ENCODE measurements around the gene WHRN. TPM values are rescaled to one million over a fixed set of nuclear protein-coding genes. Genes with fewer than 3 reads are reported as not detected.

Gene WHRN
- total and polyA plus RNA-seq, 9 of the 15 experiments (the other 6 are each of a cell fraction or from before 2014, with no cell fraction given), result 0.31 to 14.1 (median 3.0) TPM

DNA sequence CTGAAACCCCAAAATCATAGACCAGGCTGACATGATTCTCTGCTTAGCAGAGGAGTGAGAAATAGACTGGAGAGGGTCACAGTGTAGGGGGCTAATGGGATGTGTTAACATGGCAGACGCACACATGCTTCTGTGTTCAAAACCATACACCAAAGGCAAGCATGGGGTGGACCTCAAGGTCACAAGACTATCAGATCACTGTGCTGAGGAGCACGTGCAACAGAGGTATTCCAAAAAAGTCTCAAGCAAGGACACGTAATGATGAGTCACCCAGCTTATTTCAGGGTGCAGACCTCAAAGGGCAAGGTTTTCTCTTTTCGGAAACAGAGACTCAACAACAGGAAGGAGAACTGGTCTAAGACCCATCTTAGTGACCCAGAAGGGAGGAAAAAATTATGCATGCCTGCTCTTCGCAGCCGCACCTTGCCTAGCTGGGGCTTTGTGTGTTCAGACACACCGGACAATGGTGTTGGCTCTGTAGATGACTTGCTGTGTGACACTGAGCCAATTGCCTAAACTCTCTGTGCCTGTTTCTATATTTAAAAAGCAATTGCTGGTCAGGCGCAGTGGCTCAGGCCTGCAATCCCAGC, 20.3 kb downstream of the WHRN start (continued):
- TF ChIP-seq FUS (optimal IDR thresholded peaks at IDR 0.05; ENCODE audit: low read depth, low read length) (no peak), ZKSCAN1 (IDR thresholded peaks at IDR 0.05; ENCODE audit: low read depth, low read length) (no peak), ZNF12 (CRISPR knock-in tag; IDR thresholded peaks at IDR 0.05) (no peak), HDGF (IDR thresholded peaks at IDR 0.05) (no peak), BDP1 (IDR thresholded peaks at IDR 0.05; ENCODE audit: insufficient read depth, insufficient read length) (no peak), POLR2B (IDR thresholded peaks at IDR 0.05; ENCODE audit: low read depth, partially characterized antibody) (no peak), ZNF165 (CRISPR knock-in tag; IDR thresholded peaks at IDR 0.05; ENCODE audit: borderline replicate concordance) (no peak), SRF (CRISPR knock-in tag; IDR thresholded peaks at IDR 0.05) (no peak), ZNF3 (CRISPR knock-in tag; IDR thresholded peaks at IDR 0.05) (no peak), HCFC1 (IDR thresholded peaks at IDR 0.05; ENCODE audit: low read depth, low read length) (no peak), CXXC5 (CRISPR knock-in tag; IDR thresholded peaks at IDR 0.05) (peak; percentile 67)
- TF ChIP-seq, protein P1, sequence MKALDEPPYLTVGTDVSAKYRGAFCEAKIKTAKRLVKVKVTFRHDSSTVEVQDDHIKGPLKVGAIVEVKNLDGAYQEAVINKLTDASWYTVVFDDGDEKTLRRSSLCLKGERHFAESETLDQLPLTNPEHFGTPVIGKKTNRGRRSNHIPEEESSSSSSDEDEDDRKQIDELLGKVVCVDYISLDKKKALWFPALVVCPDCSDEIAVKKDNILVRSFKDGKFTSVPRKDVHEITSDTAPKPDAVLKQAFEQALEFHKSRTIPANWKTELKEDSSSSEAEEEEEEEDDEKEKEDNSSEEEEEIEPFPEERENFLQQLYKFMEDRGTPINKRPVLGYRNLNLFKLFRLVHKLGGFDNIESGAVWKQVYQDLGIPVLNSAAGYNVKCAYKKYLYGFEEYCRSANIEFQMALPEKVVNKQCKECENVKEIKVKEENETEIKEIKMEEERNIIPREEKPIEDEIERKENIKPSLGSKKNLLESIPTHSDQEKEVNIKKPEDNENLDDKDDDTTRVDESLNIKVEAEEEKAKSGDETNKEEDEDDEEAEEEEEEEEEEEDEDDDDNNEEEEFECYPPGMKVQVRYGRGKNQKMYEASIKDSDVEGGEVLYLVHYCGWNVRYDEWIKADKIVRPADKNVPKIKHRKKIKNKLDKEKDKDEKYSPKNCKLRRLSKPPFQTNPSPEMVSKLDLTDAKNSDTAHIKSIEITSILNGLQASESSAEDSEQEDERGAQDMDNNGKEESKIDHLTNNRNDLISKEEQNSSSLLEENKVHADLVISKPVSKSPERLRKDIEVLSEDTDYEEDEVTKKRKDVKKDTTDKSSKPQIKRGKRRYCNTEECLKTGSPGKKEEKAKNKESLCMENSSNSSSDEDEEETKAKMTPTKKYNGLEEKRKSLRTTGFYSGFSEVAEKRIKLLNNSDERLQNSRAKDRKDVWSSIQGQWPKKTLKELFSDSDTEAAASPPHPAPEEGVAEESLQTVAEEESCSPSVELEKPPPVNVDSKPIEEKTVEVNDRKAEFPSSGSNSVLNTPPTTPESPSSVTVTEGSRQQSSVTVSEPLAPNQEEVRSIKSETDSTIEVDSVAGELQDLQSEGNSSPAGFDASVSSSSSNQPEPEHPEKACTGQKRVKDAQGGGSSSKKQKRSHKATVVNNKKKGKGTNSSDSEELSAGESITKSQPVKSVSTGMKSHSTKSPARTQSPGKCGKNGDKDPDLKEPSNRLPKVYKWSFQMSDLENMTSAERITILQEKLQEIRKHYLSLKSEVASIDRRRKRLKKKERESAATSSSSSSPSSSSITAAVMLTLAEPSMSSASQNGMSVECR (CRISPR knock-in tag; IDR thresholded peaks at IDR 0.05), result no peak
- TF ChIP-seq, protein P2, sequence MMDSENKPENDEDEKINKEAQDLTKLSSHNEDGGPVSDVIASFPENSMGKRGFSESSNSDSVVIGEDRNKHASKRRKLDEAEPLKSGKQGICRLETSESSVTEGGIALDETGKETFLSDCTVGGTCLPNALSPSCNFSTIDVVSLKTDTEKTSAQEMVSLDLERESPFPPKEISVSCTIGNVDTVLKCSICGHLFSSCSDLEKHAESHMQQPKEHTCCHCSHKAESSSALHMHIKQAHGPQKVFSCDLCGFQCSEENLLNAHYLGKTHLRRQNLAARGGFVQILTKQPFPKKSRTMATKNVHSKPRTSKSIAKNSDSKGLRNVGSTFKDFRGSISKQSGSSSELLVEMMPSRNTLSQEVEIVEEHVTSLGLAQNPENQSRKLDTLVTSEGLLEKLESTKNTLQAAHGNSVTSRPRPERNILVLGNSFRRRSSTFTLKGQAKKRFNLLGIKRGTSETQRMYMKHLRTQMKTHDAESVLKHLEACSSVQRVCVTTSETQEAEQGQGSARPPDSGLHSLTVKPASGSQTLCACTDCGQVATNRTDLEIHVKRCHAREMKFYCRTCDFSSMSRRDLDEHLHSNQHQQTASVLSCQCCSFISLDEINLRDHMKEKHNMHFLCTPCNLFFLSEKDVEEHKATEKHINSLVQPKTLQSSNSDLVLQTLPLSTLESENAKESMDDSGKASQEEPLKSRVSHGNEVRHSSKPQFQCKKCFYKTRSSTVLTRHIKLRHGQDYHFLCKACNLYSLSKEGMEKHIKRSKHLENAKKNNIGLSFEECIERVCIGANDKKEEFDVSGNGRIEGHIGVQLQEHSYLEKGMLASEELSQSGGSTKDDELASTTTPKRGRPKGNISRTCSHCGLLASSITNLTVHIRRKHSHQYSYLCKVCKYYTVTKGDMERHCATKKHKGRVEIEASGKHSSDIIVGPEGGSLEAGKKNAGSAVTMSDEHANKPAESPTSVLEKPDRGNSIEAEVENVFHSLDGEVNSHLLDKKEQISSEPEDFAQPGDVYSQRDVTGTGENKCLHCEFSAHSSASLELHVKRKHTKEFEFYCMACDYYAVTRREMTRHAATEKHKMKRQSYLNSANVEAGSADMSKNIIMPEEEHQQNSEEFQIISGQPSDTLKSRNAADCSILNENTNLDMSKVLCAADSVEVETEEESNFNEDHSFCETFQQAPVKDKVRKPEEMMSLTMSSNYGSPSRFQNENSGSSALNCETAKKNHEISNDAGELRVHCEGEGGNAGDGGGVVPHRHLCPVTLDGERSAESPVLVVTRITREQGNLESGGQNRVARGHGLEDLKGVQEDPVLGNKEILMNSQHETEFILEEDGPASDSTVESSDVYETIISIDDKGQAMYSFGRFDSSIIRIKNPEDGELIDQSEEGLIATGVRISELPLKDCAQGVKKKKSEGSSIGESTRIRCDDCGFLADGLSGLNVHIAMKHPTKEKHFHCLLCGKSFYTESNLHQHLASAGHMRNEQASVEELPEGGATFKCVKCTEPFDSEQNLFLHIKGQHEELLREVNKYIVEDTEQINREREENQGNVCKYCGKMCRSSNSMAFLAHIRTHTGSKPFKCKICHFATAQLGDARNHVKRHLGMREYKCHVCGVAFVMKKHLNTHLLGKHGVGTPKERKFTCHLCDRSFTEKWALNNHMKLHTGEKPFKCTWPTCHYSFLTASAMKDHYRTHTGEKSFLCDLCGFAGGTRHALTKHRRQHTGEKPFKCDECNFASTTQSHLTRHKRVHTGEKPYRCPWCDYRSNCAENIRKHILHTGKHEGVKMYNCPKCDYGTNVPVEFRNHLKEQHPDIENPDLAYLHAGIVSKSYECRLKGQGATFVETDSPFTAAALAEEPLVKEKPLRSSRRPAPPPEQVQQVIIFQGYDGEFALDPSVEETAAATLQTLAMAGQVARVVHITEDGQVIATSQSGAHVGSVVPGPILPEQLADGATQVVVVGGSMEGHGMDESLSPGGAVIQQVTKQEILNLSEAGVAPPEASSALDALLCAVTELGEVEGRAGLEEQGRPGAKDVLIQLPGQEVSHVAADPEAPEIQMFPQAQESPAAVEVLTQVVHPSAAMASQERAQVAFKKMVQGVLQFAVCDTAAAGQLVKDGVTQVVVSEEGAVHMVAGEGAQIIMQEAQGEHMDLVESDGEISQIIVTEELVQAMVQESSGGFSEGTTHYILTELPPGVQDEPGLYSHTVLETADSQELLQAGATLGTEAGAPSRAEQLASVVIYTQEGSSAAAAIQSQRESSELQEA (IDR thresholded peaks at IDR 0.05; ENCODE audit: low read depth), result no peak
- TF ChIP-seq, protein P3, sequence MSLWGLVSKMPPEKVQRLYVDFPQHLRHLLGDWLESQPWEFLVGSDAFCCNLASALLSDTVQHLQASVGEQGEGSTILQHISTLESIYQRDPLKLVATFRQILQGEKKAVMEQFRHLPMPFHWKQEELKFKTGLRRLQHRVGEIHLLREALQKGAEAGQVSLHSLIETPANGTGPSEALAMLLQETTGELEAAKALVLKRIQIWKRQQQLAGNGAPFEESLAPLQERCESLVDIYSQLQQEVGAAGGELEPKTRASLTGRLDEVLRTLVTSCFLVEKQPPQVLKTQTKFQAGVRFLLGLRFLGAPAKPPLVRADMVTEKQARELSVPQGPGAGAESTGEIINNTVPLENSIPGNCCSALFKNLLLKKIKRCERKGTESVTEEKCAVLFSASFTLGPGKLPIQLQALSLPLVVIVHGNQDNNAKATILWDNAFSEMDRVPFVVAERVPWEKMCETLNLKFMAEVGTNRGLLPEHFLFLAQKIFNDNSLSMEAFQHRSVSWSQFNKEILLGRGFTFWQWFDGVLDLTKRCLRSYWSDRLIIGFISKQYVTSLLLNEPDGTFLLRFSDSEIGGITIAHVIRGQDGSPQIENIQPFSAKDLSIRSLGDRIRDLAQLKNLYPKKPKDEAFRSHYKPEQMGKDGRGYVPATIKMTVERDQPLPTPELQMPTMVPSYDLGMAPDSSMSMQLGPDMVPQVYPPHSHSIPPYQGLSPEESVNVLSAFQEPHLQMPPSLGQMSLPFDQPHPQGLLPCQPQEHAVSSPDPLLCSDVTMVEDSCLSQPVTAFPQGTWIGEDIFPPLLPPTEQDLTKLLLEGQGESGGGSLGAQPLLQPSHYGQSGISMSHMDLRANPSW (CRISPR knock-in tag; IDR thresholded peaks at IDR 0.05), result no peak

Data from K562 (cell line).